Heart right ventricle (tissue), 16 donors: Measurements from ENCODE around the gene SPINT4. TPM values are rescaled to one million over a fixed set of nuclear protein-coding genes. Genes with fewer than 3 reads are reported as not detected.
"Not testable (repeated sequence)": the region's sequence is repeated elsewhere in the genome, so short reads cannot be mapped to it uniquely, and the experiment has no call there.

Experiments
- ATAC-seq, 8 donors: fragments of 200-7000 bp; cut with Tn5 transposase; one replicate each; pipeline ENCODE4 v1.9.1; 2020; ENCODE audit warnings: mild to moderate bottlenecking in 8 of 8, moderate library complexity in 8 of 8, moderate number of reproducible peaks in 1 of 8
- DNase-seq, 2 donors: peaks; one replicate each; pipeline ENCODE4 v3.0.0-alpha.2; 2020
- H3K27ac ChIP-seq, 10 donors: fragments of 200-600 bp; sonication (generic) in 2 of 10; one replicate each; pipeline versions ENCODE4 v1.5.0 to v1.8.0; 2020 to 2022; ENCODE audit warnings: mild to moderate bottlenecking in 3 of 10
- H3K27me3 ChIP-seq, 7 donors: fragments of 200-600 bp; one replicate each; pipeline ENCODE4 v1.8.0; 2021 to 2022; ENCODE audit warnings: mild to moderate bottlenecking in 2 of 7
- H3K36me3 ChIP-seq, 9 donors: fragments of 200-600 bp; sonication (generic) in 1 of 9; one replicate each; pipeline versions ENCODE4 v1.5.0 to v1.8.0; 2020 to 2022; ENCODE audit warnings: mild to moderate bottlenecking in 2 of 9
- H3K4me1 ChIP-seq, 9 donors: fragments of 200-600 bp; sonication (generic) in 1 of 9; one replicate each; pipeline versions ENCODE4 v1.5.0 to v1.8.0; 2020 to 2022; ENCODE audit warnings: mild to moderate bottlenecking in 4 of 9
- H3K4me3 ChIP-seq, 10 donors: fragments of 200-600 bp; sonication (generic) in 2 of 10; one replicate each; pipeline versions ENCODE4 v1.5.0 to v1.8.0; 2020 to 2022; ENCODE audit warnings: mild to moderate bottlenecking in 7 of 10, moderate library complexity in 2 of 10
- H3K9me3 ChIP-seq, 11 donors: fragments of 200-600 bp in 10 of 11; sonication (generic) in 2 of 11; one replicate each; pipeline versions ENCODE4 v1.5.0 to v1.8.0; 2013 to 2022; ENCODE audit warnings: mild to moderate bottlenecking in 2 of 11, control low read depth in 1 of 11, moderate library complexity in 1 of 11
- WGBS, 2 donors: extraction: QIAGEN DNeasy Blood & Tissue Kit; methylation state at CpG; one replicate each; pipeline ENCODE4 v1.1.7; 2013; ENCODE audit warnings: inconsistent platforms in 1 of 2; 5-methylcytosine and 5-hydroxymethylcytosine counted together
- intact Hi-C, 10 donors: fragments of 100-400 bp; cut with DNase I; formaldehyde crosslinking; loops; one replicate each; pipeline versions ENCODE4 v1.11.1 to v1.14.2; 2022
- polyA plus RNA-seq, 2 donors: library from polyadenylated mRNA; stranded (reverse); fragments of 200-250 nt; gene quantifications; one replicate each; pipeline ENCODE4 v1.2.3, GENCODE V29; 2013
- total RNA-seq, 10 donors: library from RNA; stranded (reverse); fragmentation: NEBNext Ultra II Directional in 3 of 10; extraction: Animal tissue kit (Norgen Biotek cat#: 25700) in 3 of 10; gene quantifications; one replicate each; pipeline versions ENCODE4 v1.2.1 to v1.2.4, GENCODE V29; 2021 to 2023
- TF ChIP-seq, protein P1 (sequence below), 9 donors: fragments of 200-600 bp; sonication (generic) in 2 of 9; IDR thresholded peaks; one replicate each; pipeline versions ENCODE4 v1.5.0 to v1.8.0; 2021 to 2022; ENCODE audit warnings: antibody characterized with exemption in 9 of 9, mild to moderate bottlenecking in 5 of 9, moderate library complexity in 1 of 9
- donor health status: Arrhythmogenic right ventricular cardiomyopathy.
- donor health status: ischemic (EF 13 %, LVEDD 7.1; RV severe dilation, severe dysfunction).
- donor health status: healthy with polysubstance abuse.
- donor health status: DM: no; HTN: yes; CAD: no.
- donor health status: DM: no; HTN: no; CAD: no.
- donor health status: ischemic (EF 25% LVEDD 6.9; RV normal size, moderate dysfunction).
- donor health status: ischemic (EF 25% LVEDD 5.7; RV mildly dilated, moderate dysfunction).
- donor health status: healthy.
- donor health status: DM: yes; HTN: yes; CAD: no.
- donor health status: Ischemic cardiomyopathy.
- donor health status: ischemic (EF 35%, LVEDD 5.7; RV mildly dilated, moderate dysfunction).
- donor health status: nonischemic (EF 11% LVEDD 7.7; RV severe dilation, severe dysfunction).
- donor health status: DM: yes; HTN: yes; CAD: no.
- donor health status: PGD.
- donor health status: ischemic (EF 29% LVEDD 5.4; RV normal size, mild dysfunction).
- donor health status: nonischemic (EF 23%, LVEDD 6.1; RV moderate dilation, normal function).

Gene SPINT4
- total and polyA plus RNA-seq, 12 donors: not detected

DNA sequence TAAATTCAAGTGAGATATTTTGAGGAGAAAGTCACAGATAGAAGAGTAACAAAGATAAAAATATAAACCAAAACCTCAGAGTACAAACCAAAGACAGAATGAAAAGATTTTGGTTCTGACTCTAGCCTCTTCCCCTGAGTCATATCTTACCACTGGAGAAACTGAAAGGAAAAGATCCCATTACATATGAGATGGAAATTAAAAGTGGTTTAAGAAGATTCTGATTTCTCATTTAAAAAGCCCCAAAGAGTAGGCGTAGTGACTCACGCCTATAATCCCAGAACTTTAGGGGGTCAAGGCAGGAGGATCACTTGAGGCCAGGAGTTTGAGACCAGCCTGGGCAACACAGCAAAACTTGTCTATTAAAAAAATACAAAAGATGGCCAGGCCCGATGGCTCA, 30.6 kb downstream of the SPINT4 start:
- TF ChIP-seq, protein P1, sequence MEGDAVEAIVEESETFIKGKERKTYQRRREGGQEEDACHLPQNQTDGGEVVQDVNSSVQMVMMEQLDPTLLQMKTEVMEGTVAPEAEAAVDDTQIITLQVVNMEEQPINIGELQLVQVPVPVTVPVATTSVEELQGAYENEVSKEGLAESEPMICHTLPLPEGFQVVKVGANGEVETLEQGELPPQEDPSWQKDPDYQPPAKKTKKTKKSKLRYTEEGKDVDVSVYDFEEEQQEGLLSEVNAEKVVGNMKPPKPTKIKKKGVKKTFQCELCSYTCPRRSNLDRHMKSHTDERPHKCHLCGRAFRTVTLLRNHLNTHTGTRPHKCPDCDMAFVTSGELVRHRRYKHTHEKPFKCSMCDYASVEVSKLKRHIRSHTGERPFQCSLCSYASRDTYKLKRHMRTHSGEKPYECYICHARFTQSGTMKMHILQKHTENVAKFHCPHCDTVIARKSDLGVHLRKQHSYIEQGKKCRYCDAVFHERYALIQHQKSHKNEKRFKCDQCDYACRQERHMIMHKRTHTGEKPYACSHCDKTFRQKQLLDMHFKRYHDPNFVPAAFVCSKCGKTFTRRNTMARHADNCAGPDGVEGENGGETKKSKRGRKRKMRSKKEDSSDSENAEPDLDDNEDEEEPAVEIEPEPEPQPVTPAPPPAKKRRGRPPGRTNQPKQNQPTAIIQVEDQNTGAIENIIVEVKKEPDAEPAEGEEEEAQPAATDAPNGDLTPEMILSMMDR (IDR thresholded peaks at IDR 0.05): no peak
- whole genome bisulfite sequencing, 2 donors: 87 to 91% methylated on average over 3 of the region's 3 CpGs

DNA sequence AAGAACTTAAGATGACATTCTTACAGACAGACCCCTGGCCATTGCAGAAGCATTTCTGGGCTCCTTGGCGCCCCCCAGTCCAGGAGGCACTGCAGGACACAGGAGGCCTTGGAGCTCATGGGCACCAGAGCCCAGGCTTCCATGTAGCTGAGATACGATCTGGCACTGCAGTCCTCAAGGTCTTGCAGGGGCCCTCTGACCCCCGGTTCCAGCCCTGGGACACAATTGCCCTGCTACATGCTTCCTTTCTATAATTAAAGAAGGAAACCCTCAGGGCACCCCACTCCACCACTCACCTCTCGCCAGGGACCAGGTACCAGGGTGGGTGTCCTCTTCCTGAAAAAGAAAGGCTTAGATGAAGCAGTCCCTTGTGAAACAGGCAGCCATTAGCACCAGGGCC, 35.9 kb downstream of the SPINT4 start:
- peaks cover 0 to 7% (median 0%) of the 10 kb centered on the region in 7 donors for H3K27me3 ChIP-seq
- peaks cover 0 to 17% (median 0%) of the 10 kb centered on the region in 11 donors for H3K9me3 ChIP-seq
- TF ChIP-seq, protein P1 (IDR thresholded peaks at IDR 0.05): no peak
- intact Hi-C loops: no loop called here
- no peak for ATAC-seq
- WGBS, 2 donors: 86 to 88% methylated on average over 4 of the region's 4 CpGs
- H3K4me1 ChIP-seq: no peaks in the 10 kb centered on the region
- DNase-seq: no peak
- H3K27ac ChIP-seq: no peak overlapping the region
- H3K4me3 ChIP-seq: no peak overlapping the region
- no peaks in the 10 kb centered on the region for H3K36me3 ChIP-seq

More for the DNA sequence above, 30.6 kb downstream of the SPINT4 start:
- Histone ChIP-seq H3K4me1 (no peaks in the 10 kb centered on the region), H3K36me3 (no peaks in the 10 kb centered on the region), H3K27me3 (peaks cover 0 to 18% (median 12%) of the 10 kb centered on the region in 7 donors), H3K27ac (no peak overlapping the region), H3K9me3 (peaks cover 0 to 17% (median 0%) of the 10 kb centered on the region in 11 donors), H3K4me3 (no peak overlapping the region)
- ATAC-seq: no peak
- intact Hi-C loops: no loop called here
- DNase-seq: no peak

DNA sequence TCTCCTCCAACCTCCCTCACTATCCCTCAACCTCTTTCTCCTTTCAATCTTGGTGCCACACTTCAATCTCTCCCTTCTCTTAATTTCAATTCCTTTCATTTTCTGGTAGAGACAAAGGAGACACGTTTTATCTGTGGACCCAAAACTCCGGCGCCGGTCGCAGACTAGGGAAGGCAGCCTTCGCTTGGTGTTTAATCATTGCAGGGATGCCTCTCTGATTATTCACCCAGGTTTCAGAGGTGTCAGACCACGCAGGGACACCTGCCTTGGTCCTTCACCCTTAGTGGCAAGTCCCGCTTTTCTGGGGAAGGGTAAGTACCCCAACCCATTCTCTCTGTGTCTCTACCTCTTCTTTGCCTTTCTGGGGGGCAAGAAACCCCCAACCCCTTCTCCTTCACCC, 37.8 kb downstream of the SPINT4 start:
- intact Hi-C loops: loop anchor here in 1 of 10 donors (10.0 kb wide), 1 partner anchor 315 kb away; no protein-coding TSS in a partner anchor
- 75 to 86% methylated on average over 8 of the region's 8 CpGs for WGBS, 2 donors
- ATAC-seq, H3K4me1 ChIP-seq, H3K36me3 ChIP-seq, H3K4me3 ChIP-seq, H3K27ac ChIP-seq, DNase-seq, H3K27me3 ChIP-seq: not testable (repeated sequence)
- peaks cover 0 to 11% (median 0%) of the 10 kb centered on the region in 11 donors for H3K9me3 ChIP-seq

DNA sequence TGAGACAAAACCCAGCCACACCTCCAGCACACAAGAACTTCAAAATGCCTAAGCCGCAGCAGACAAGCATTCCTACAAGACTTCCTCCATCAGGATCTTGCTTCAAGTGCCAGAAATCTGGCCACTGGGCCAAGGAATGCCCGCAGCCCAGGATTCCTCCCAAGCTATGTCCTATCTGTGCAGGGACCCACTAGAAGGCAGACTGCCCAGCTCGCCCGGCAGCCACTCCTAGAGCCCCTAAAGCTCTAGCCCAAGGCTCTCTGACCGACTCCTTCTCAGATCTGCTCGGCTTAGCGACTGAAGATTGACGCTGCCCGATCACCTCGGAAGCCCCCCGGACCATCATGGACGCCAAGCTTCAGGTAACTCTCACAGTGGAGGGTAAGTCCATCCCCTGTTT, 39.8 kb downstream of the SPINT4 start:
- not testable (repeated sequence) for DNase-seq, H3K4me3 ChIP-seq, H3K4me1 ChIP-seq, H3K9me3 ChIP-seq, H3K27me3 ChIP-seq, ATAC-seq, H3K36me3 ChIP-seq, H3K27ac ChIP-seq
- 86 to 88% methylated on average over 12 of the region's 12 CpGs for WGBS, 2 donors
- intact Hi-C loops: loop anchor here in 1 of 10 donors (10.0 kb wide), 1 partner anchor 317 kb away; no protein-coding TSS in a partner anchor

DNA sequence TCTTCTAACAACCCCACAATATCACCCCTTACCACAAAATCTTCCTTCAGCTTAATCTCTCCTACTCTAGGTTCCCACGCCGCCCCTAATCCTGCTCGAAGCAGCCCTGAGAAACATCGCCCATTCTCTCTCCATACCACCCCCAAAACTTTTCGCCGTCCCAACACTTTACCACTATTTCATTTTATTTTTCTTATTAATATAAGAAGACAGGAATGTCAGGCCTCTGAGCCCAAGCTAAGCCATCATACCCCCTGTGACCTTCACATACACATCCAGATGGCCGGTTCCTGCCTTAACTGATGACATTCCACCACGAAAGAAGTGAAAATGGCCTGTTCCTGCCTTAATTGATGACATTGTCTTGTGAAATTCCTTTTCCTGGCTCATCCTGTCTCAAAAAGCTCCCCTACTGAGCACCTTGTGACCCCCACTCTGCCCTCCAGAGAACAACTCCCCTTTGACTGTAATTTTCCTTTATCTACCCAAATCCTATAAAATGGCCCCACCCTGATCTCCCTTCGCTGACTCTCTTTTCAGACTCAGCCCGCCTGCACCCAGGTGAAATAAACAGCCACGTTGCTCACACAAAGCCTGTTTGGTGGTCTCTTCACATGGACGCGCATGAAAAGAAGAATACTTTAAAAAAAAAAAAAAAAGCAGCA, 42.6 kb downstream of the SPINT4 start:
- intact Hi-C loops: loop anchor here in 2 of 10 donors (5.0 to 10.0 kb wide), 2 partner anchors 217 to 320 kb away; partner anchors contain the start of gene EPPIN (in 1 of the 2)
- 78 to 82% methylated on average over 13 of the region's 13 CpGs for WGBS, 2 donors
- not testable (repeated sequence) for DNase-seq, H3K9me3 ChIP-seq, H3K27ac ChIP-seq, H3K4me3 ChIP-seq, ATAC-seq, H3K27me3 ChIP-seq, H3K36me3 ChIP-seq, H3K4me1 ChIP-seq

DNA sequence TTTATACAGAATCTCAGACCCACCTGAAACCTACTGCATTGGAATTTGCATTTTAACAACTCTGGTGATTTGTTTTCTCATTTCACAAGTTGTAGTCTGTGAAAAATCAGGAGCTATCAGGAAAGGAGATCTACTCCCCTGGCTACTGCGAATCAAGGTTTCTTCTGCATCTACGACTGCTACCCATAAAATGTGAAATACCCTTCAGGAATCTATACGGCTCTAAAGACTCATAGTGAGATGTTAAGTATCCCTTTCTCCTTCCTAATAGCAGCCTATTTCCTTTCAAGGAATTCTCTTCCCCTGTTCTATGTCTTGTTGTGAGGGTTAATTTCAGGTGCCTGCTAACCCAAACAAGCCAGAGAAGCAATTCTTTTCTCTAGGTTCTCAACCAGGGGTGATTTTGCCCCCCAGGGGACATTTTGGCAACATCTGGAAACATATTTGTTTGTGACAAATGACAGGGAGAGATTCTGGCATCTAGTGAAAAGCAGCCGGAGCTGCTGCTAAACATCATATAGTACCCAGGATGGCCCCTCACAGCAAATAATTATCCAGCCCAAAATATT, 43.2 kb downstream of the SPINT4 start:
- DNase-seq (no peak), ATAC-seq (no peak)
- Histone ChIP-seq H3K27me3 (no peaks in the 10 kb centered on the region), H3K4me1 (no peaks in the 10 kb centered on the region), H3K36me3 (no peaks in the 10 kb centered on the region), H3K4me3 (no peak overlapping the region), H3K27ac (no peak overlapping the region), H3K9me3 (no peaks in the 10 kb centered on the region)
- WGBS, 2 donors: 49 to 55% methylated on average over 4 of the region's 4 CpGs
- TF ChIP-seq, protein P1 (IDR thresholded peaks at IDR 0.05): no peak
- intact Hi-C loops: loop anchor here in 2 of 10 donors (5.0 to 10.0 kb wide), 2 partner anchors 218 to 321 kb away; partner anchors contain the start of gene EPPIN (in 1 of the 2)
